Stimulated activated naive CD8-positive, alpha-beta T cell treated with anti-CD3 and anti-CD28 coated beads, Interleukin-15, Interleukin-2, amounts not matched to agents 100 ng/mL and 50 ng/mL, for 24 hours (primary cell): ENCODE data around the gene YKT6.

Source experiments
- H3K27ac Mint-ChIP-seq: one replicate; pipeline ENCODE4 v1.8.0; 2021; ENCODE audit warnings: mild to moderate bottlenecking, mixed read lengths
- H3K27me3 Mint-ChIP-seq: one replicate; pipeline ENCODE4 v1.8.0; 2021; ENCODE audit warnings: mixed read lengths
- H3K36me3 Mint-ChIP-seq: one replicate; pipeline ENCODE4 v1.8.0; 2021; ENCODE audit warnings: low read depth, mixed read lengths
- H3K4me1 Mint-ChIP-seq: one replicate; pipeline ENCODE4 v1.8.0; 2021; ENCODE audit warnings: low read depth, mixed read lengths
- H3K4me3 Mint-ChIP-seq: one replicate; pipeline ENCODE4 v1.8.0; 2021; ENCODE audit warnings: mild to moderate bottlenecking, mixed read lengths
- H3K9me3 Mint-ChIP-seq: one replicate; pipeline ENCODE4 v1.8.0; 2021; ENCODE audit warnings: mixed read lengths

Gene YKT6

DNA sequence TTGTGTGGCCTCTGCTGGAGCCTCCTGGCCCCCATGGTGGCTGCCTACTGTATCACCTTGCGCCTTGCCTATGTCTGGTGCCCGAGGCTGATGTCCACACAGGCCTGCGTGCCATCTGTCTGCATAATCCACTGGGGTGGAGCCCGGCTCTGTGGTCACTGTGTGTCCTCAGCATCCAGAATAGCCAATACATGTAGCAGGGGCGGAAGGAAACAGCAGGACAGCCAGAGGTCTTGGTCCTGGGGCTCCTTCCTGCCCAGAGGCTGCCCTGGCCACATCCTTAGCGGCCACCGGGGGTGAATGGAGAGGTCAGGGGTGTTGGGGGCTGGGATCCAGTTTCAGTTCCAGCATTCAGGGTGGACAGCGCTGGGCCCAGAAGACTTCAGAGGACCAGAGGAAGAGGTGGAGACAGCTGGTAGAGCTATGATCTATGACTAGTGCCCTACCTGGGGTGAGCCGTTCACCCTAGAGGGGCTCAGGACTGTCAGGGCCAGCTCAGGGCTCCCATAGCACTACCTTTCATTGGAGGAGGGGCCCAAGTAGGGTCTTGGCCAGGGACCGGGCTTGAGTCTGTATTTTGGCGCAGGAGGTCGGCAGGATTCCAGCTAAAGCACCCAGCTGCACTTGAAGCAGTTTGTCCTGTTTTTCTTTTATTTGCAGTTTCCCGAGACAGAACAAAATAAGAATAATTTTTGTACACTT is 15.9 kb downstream of the YKT6 start:
- no peaks in the 10 kb centered on the region for H3K4me1 Mint-ChIP-seq
- no peak overlapping the region for H3K27ac Mint-ChIP-seq
- no peaks in the 10 kb centered on the region for H3K9me3 Mint-ChIP-seq
- H3K36me3 Mint-ChIP-seq: peaks cover 10% of the 10 kb centered on the region
- H3K4me3 Mint-ChIP-seq: no peak overlapping the region
- no peaks in the 10 kb centered on the region for H3K27me3 Mint-ChIP-seq

DNA sequence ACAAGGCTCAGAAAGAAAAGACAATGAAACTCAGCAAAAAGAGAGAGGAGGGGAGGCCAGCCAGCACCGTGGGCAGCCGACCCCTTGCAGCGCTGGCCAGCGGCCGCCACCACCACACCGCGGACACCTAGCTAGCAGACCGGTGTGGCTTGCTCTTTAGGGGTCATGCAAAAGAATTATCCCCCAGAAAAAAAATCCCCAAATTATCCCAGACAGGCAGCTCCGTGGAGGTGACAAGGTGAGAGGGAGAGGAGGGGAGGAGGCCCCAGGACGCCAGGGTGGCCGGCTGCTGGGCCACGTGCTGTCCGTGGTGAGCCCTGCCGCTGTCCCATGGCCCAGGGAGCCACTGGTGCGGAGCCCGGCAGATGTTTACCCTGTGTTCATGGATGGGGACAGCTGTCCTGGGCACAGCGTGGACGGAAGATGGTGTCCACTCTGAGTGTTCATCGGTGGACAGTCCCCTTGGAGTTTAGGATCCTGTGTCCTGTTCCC is 16.5 kb downstream of the YKT6 start:
- Mint-ChIP-seq H3K27ac (no peak overlapping the region), H3K27me3 (no peaks in the 10 kb centered on the region), H3K4me1 (no peaks in the 10 kb centered on the region), H3K9me3 (no peaks in the 10 kb centered on the region), H3K4me3 (no peak overlapping the region), H3K36me3 (peaks cover 4% of the 10 kb centered on the region)

DNA sequence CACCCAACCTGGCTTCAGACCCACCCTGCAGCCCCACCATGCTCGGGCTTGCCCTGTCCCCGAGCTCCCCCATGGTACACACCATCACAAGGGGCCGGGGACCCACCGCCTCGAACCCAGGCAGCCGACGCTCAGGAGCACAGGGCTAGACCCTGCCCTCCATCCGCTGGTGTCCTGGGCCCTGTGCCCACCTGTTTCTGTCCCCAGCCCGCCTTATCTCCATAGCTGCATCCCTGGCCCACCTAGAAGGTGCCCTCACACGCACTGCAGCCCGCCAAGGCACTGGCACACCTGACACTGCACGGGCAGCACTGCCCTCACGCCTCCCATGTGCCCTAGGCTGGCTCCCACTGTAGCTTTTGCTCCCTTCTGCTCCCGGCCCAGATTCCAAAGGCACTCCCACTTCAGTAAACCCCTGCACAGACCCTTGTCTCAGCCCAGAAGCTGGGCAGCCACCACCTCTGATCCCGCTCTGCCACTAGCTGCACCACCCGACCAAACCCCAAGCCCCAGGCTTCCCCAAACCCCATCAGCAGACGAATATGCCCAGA is 17.1 kb downstream of the YKT6 start:
- Mint-ChIP-seq H3K27ac (no peak overlapping the region), H3K36me3 (no peaks in the 10 kb centered on the region), H3K27me3 (no peaks in the 10 kb centered on the region), H3K9me3 (no peaks in the 10 kb centered on the region), H3K4me3 (no peak overlapping the region), H3K4me1 (no peaks in the 10 kb centered on the region)

DNA sequence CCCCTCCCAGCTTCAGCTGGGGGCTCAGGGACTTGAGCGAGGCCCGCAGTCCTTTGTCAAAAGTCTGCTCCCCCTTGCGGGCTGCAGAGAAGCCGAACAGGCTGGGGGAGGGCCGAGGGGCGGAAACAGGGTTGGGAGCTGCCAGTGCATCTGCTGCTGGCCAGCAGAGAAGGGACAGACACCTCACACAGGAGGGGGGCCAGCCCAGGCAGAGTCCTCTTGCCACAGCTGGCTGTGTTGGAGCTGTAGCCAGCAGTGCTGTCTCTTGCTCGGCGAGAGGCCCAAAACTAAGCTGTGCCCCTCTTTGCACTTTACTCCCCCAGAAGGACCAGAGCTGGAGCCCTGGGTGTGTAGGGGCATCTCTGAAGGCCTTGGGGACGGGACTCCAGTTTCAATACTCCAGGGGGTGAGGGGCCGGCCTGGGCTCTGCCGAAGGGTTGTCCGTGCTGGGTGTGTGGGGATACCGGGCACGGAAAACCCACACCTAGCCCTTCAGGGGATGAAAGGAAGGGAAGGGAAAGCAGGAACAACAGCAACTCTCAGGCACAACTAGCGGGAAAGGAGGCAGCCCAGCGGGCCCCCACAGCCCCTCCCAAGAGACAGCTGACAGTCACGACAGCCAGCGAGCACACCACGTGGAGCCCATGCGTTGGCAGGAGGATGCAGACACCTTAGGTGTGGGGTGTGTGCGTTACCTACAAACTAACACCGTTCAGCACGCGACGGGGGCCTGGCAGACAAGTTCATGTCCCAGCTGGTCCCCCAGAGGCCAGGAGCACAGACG is 17.8 kb downstream of the YKT6 start:
- H3K27ac Mint-ChIP-seq: no peak overlapping the region
- no peaks in the 10 kb centered on the region for H3K27me3 Mint-ChIP-seq
- H3K4me1 Mint-ChIP-seq: no peaks in the 10 kb centered on the region
- no peak overlapping the region for H3K4me3 Mint-ChIP-seq
- no peaks in the 10 kb centered on the region for H3K9me3 Mint-ChIP-seq
- no peaks in the 10 kb centered on the region for H3K36me3 Mint-ChIP-seq

DNA sequence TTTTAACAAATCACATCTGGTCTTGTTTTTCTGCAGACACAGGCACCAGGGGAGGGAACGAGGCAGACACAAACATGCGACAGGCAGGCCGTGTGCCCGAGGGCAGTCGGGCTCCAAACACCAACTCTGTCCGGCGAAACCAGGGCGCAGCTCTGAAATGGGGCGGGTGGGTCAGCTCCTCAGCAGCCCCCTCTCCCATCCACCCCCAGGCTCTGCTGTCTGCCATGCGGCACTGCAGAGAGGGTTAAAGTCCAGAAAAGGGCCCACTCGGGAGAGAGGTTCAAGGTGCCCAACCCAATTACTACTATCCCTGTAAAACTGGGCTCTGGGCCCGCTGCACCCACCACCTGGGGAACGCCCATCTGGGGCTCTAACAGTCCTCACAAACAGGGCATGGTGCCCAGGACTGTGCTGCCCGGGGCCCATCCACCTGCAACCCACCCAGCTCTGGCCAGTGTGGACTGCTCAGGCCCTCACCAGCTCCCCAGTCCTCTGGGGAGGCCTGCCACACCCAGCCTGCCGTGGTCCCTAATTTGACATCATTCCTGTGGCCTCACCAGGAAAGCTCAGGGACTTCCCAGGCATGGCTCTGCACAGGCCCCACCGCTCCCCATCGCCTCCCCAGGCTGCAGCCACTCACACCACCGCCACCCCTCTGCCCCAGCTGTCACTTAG is 18.7 kb downstream of the YKT6 start:
- Mint-ChIP-seq H3K4me1 (no peaks in the 10 kb centered on the region), H3K36me3 (no peaks in the 10 kb centered on the region), H3K9me3 (no peaks in the 10 kb centered on the region), H3K27me3 (no peaks in the 10 kb centered on the region), H3K4me3 (no peak overlapping the region), H3K27ac (no peak overlapping the region)

DNA sequence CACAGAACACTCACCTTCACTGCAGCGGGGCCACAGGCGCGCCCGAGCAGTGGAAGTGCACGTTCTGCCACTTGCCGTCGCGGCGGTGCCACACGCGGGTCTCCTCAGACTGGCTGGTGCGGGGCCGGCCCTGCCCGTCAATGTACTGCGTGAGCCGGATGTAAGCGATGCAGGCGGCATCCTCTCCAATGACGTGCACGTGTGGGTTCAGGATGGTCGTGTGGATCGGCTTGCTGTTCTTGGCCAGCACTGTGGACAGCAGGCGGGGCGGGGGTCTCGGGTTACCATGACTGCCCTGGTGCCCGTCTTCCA is 19.2 kb downstream of the YKT6 start:
- no peaks in the 10 kb centered on the region for H3K27me3 Mint-ChIP-seq
- H3K9me3 Mint-ChIP-seq: no peaks in the 10 kb centered on the region
- H3K4me3 Mint-ChIP-seq: no peak overlapping the region
- no peak overlapping the region for H3K27ac Mint-ChIP-seq
- no peaks in the 10 kb centered on the region for H3K4me1 Mint-ChIP-seq
- no peaks in the 10 kb centered on the region for H3K36me3 Mint-ChIP-seq

DNA sequence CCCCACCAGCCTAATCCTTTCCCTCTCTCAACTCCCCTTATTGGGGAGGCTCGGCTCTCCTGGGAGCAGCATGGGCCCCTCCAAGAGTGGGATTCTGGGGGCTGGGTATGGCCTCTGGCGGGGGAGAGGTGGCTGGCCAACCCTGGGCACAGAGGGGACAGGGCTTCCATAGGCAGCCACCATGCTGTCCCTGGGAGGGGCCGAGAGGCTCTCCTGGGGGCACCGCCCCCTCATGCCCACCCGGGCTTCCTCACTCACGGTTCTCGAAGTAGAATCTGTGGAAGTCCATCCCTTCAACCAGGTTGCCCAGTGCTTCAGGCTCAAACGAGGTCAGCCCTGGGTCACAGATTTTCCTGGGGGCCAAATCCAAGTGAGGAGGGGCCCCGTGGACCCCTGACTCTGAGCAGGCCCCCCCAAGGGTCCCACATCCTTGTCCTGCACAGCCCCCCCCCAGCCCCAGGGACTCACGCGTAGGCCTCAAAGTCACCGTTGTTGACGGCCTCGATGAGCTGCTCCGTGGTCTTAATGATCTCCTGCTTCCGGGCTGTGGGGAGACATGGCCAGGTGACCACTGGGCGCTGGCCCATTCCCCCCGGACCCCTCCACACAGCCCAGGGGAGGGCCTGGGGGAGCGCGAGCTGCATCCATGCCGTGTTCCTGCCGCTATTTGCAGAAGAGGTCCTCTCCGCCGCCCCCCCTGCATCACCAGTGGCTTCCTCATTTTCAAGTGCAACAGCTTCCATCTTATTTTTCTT is 19.8 kb downstream of the YKT6 start:
- no peaks in the 10 kb centered on the region for H3K27me3 Mint-ChIP-seq
- H3K4me3 Mint-ChIP-seq: no peak overlapping the region
- H3K36me3 Mint-ChIP-seq: no peaks in the 10 kb centered on the region
- no peak overlapping the region for H3K27ac Mint-ChIP-seq
- H3K9me3 Mint-ChIP-seq: no peaks in the 10 kb centered on the region
- H3K4me1 Mint-ChIP-seq: no peaks in the 10 kb centered on the region

DNA sequence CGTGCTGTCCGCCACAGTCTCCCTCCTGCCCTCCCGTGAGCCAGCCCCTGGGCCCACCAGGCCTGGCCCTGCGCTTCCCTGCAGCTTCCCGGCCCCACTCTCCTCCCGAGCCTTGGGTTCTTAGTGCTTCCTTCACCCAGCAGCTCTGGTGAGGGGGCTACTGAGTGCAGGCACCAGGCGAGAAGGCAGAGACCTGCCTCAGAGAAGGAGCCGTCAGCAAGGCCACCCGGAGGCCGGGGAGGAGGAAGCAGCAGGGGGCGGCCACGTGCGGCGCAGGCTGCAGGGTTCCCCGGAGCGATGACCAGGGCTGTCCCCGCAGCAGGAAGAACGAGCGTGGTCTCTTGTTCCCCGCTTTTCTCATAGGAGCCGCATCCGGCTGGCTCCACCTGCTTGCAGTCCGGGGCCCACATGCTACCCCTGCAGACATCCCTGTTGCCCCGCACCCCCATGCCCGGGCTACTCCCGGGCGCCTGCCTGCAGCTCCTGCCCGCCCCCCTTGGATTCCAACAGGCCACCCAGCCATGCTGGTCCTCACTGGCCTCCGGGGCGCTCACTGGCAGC is 20.5 kb downstream of the YKT6 start:
- Mint-ChIP-seq H3K27ac (no peak overlapping the region), H3K9me3 (no peaks in the 10 kb centered on the region), H3K4me3 (no peak overlapping the region), H3K4me1 (no peaks in the 10 kb centered on the region), H3K27me3 (no peaks in the 10 kb centered on the region), H3K36me3 (no peaks in the 10 kb centered on the region)

DNA sequence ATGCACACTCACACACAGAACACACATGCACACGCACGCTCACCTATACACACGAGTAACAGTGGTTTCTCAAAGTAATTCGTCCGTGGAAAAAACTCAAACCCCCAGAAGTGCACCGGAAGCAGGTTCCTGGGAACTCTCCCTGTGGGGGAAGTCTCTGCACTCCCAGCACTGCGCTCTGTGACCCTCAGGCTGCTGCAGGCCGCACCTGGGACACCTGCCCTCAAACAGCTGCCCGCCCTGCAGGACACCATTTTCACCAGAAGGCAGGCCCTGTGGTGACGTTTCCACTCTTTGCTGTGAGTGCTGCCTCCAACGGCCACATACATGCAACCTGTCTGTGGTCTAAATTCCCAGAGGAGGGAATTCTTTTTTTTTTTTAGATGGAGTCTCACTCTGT is 21.3 kb downstream of the YKT6 start:
- no peaks in the 10 kb centered on the region for H3K4me1 Mint-ChIP-seq
- no peaks in the 10 kb centered on the region for H3K36me3 Mint-ChIP-seq
- H3K4me3 Mint-ChIP-seq: no peak overlapping the region
- H3K27ac Mint-ChIP-seq: no peak overlapping the region
- no peaks in the 10 kb centered on the region for H3K27me3 Mint-ChIP-seq
- H3K9me3 Mint-ChIP-seq: no peaks in the 10 kb centered on the region

DNA sequence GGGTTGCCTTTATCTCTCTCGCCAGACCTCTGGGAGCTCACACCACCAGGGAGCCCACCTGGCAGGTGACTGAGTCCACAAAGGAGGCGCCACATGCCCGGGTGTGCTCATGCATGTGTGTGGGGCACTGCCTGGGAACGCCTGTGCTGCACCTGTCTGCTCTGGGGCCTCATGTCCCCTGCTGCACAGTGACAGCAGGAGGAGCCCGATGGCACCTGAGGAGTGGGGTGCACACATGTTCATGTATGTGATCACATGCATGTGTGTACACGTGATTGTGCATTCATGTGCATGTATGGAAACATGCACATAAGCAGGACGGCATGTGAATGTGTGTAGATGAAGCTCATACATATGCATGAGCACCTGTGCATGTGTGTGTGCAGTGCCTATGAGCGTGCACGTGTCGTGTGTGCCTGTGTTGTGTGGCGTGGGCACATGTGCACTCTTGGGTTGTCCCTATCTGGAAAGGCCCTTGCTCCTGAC is 22.0 kb downstream of the YKT6 start:
- Mint-ChIP-seq H3K27me3 (no peaks in the 10 kb centered on the region), H3K4me3 (no peak overlapping the region), H3K9me3 (no peaks in the 10 kb centered on the region), H3K27ac (no peak overlapping the region), H3K36me3 (no peaks in the 10 kb centered on the region), H3K4me1 (no peaks in the 10 kb centered on the region)

DNA sequence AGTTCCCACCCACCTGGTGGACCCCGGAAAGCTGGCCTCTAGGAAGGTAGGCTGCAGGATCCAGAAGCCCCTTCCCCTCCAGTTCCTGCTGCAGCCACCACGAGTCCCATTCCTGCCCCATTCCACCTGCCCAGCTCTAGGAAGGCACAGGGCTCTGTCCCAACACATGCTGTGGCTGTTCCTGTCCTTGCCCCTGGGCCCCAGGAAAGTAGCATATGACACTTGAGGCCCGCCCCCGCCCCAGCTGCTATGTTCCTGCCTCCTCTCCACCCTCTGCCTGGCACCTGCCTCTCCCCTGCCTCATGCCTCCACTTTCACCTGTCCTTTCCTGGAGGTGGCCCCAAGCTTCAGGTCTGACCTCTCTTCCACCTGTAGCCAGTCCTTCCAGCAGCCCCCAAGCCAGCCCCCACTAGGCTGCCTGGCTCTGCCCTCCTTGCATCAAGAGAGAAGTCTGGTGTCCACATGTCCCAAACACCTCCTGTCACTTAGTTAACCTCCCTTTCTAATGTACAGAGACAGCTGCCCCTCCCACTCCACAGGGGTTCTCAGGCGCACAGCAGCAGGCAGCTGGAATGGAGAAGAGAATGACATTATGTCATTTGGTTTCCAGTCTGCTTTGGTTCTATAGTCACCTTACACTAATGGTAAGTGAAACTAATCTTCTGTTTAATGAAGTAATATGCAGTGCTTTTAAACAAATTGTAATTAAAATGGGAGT is 22.7 kb downstream of the YKT6 start:
- H3K27ac Mint-ChIP-seq: no peak overlapping the region
- H3K4me1 Mint-ChIP-seq: no peaks in the 10 kb centered on the region
- no peak overlapping the region for H3K4me3 Mint-ChIP-seq
- no peaks in the 10 kb centered on the region for H3K36me3 Mint-ChIP-seq
- no peaks in the 10 kb centered on the region for H3K9me3 Mint-ChIP-seq
- no peaks in the 10 kb centered on the region for H3K27me3 Mint-ChIP-seq

DNA sequence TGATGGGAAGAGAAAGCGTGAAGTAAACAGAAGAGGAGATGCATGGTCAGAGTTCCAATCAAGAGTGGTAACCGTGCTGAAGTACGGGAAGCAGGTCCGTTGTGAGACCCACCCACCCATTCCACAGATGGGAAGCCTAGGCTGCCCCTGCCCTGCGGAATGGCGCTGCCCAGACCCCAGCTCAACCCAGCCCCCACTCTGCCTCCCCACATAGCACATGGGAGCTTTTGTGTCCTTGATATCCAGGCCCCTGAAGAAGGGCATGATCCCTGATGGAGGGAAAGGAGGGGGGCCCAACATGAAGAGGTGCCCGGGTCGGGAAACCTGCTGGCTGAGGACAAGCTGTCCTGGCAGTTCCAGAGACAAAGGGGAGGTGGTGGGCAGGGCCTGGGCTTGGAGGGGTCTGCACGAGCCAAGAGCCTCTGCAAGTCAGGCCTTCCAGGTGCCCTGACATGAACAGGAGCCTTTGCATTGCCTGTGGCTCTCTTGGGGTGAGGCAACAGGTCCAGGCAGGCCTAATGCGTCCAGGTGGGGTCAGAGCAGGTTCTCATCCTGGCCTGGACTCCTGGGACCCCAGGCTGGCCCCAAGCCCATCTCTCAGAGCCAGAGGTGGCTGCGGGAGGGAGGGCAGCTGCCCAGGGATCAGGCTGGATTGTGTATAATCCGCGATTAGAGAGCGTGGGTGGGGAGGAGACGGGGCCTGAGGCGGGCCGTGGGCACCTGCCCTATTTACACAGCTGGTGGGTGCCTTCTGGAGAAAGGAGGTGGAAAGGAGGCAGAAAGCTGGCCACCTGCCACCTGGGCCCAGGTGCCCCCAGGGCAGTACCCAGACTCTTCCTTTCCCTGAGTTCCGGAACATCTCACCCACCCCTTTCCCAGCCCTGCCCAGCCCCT is 23.5 kb downstream of the YKT6 start:
- Mint-ChIP-seq H3K36me3 (no peaks in the 10 kb centered on the region), H3K27ac (no peak overlapping the region), H3K4me1 (no peaks in the 10 kb centered on the region)

DNA sequence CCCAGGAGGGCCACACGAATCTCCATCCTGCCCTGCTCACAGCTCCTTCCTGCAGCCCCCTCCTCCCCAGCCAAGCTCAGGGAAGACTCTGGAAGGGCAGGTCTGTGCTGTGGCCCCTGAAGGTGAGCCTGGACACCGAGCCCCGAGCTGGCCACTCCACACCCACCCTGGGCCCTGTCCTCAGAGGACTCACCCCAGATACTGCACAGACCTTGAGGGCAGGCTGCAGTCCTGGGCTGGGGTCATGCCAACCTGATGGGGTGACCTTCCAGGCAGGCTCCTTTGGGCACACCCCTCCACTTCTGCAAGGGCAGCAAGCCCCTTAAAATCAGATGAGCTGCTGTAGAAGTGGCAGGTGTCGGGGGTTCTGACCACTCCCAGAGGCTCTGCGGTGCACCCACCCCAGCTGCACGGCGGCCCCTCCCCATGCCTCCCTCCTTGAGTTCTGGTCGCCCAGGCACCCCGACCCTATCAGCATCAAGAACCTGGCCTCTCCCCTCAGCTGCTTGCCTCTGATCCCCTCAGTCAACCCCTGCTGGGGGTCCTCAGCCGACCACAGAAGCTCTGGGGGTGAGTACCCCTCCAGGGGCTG is 24.3 kb downstream of the YKT6 start:
- Mint-ChIP-seq H3K9me3 (no peaks in the 10 kb centered on the region), H3K36me3 (no peaks in the 10 kb centered on the region), H3K27me3 (no peaks in the 10 kb centered on the region), H3K4me3 (no peak overlapping the region), H3K4me1 (no peaks in the 10 kb centered on the region), H3K27ac (no peak overlapping the region)

More for the DNA sequence above, 23.5 kb downstream of the YKT6 start:
- H3K27me3 Mint-ChIP-seq: no peaks in the 10 kb centered on the region
- H3K4me3 Mint-ChIP-seq: no peak overlapping the region
- no peaks in the 10 kb centered on the region for H3K9me3 Mint-ChIP-seq
